GM12878 (cell line): ENCODE results near the gene ADAMTS13. TPM values are rescaled to one million over a fixed set of nuclear protein-coding genes. Genes with fewer than 3 reads are reported as not detected.

Experiments
- ATAC-seq: fragments of 200-7000 bp; cut with Tn5 transposase; 3 replicates; pipeline ENCODE4 v1.9.1; 2020; ENCODE audit warnings: mild to moderate bottlenecking, moderate library complexity
- BruUV-seq: library from RNA; stranded (reverse); fragments of 400-500 nt; replicated peaks from 2 replicates; lab custom pipeline; 2021; lab: Mats Ljungman, UMichigan
- CTCF ChIA-PET: fragments of 300-600 bp; sonication (Branson Sonifier 250); formaldehyde crosslinking; extraction: SDS; loops from one replicate; lab custom pipeline; 2021; ENCODE audit warnings: inconsistent platforms; lab: Yijun Ruan, JAX
- POLR2A ChIA-PET: fragments of 350-600 bp; formaldehyde crosslinking; extraction: SDS; loops from one replicate; lab custom pipeline; 2021; ENCODE audit warnings: inconsistent platforms; lab: Charles Lee
- RAD21 ChIA-PET: fragments of 300-600 bp; sonication (Branson Sonifier 250); formaldehyde crosslinking; loops from one replicate; lab custom pipeline; 2023; ENCODE audit warnings: antibody characterized with exemption; ENCODE audit not compliant: unreplicated experiment; lab: Charles Lee
- SMC1A ChIA-PET: fragments of 300-600 bp; sonication (Branson Sonifier 250); formaldehyde crosslinking; loops from one replicate; lab custom pipeline; 2023; ENCODE audit not compliant: unreplicated experiment, uncharacterized antibody; lab: Charles Lee
- DNase-seq: peaks from one replicate; pipeline ENCODE4 v3.0.0-alpha.2; 2011; ENCODE audit warnings: low read depth, low spot score
- FAIRE-seq: peaks from 3 replicates; lab custom pipeline; 2011; peaks lifted over from hg19 to GRCh38; lab: Jason Lieb, UNC
- H2AFZ ChIP-seq: 2 replicates; pipeline ENCODE4 v1.6.0; 2011; ENCODE audit warnings: low read depth, low read length, control low read depth; ENCODE audit not compliant: control insufficient read depth
- H3K27ac ChIP-seq: 2 replicates; pipeline ENCODE4 v1.5.1; 2011; ENCODE audit warnings: control low read depth; ENCODE audit not compliant: control insufficient read depth, insufficient read depth
- H3K27me3 ChIP-seq, 2 experiments: replicated peaks in 1 of 2; 2 replicates each; pipeline versions ENCODE4 v1.6.0 to v1.6.1; 2011; ENCODE audit warnings: low read length in 1 of 2; ENCODE audit not compliant: control insufficient read depth in 2 of 2, insufficient read depth in 2 of 2
- H3K36me3 ChIP-seq, 2 experiments: 2 replicates each; pipeline ENCODE4 v1.5.1; 2011; ENCODE audit warnings: low read length in 1 of 2; ENCODE audit not compliant: control insufficient read depth in 2 of 2, insufficient read depth in 2 of 2
- H3K4me1 ChIP-seq: 2 replicates; pipeline ENCODE4 v1.6.1; 2011; ENCODE audit warnings: mild to moderate bottlenecking, low read length, moderate library complexity, mixed read lengths; ENCODE audit not compliant: control insufficient read depth, insufficient read depth
- H3K4me2 ChIP-seq: 2 replicates; pipeline ENCODE4 v1.6.0; 2011; ENCODE audit warnings: control low read depth; ENCODE audit not compliant: control insufficient read depth, insufficient read depth
- H3K4me3 ChIP-seq: fragments of 200-600 bp; sonication (generic); 2 replicates; pipeline ENCODE4 v1.5.1; 2016
- H3K79me2 ChIP-seq: 2 replicates; pipeline ENCODE4 v1.6.0; 2011; ENCODE audit warnings: low read length; ENCODE audit not compliant: control insufficient read depth, insufficient read depth
- H3K9ac ChIP-seq: 2 replicates; pipeline ENCODE4 v1.8.0; 2011; ENCODE audit warnings: low read length, control low read depth, mixed read lengths; ENCODE audit not compliant: control insufficient read depth, insufficient read depth
- H3K9me3 ChIP-seq: replicated peaks from 3 replicates; pipeline ENCODE4 v1.5.1; 2011; ENCODE audit warnings: mild to moderate bottlenecking, low read length; ENCODE audit not compliant: control insufficient read depth, insufficient read depth
- H4K20me1 ChIP-seq: 2 replicates; pipeline ENCODE4 v1.6.0; 2011; ENCODE audit not compliant: control insufficient read depth, insufficient read depth
- ATF2 ChIP-seq: IDR thresholded peaks from 2 replicates; pipeline ENCODE4 v1.6.1; 2012; ENCODE audit warnings: low read length, inconsistent platforms
- E2F4 ChIP-seq: IDR thresholded peaks from 2 replicates; pipeline ENCODE4 v1.6.1; 2012; ENCODE audit warnings: low read depth, low read length, improper control_type of control experiment
- EGR1 ChIP-seq, 2 experiments: IDR thresholded peaks; 1 replicate in 1 of 2; 2 replicates in 1 of 2; pipeline ENCODE4 v1.6.1; 2011 to 2012; ENCODE audit warnings: low read depth in 2 of 2, low read length in 2 of 2, borderline replicate concordance in 1 of 2, mild to moderate bottlenecking in 1 of 2, moderate library complexity in 1 of 2
- HDAC2 ChIP-seq: fragments of 200-600 bp; sonication (generic); IDR thresholded peaks from 2 replicates; pipeline ENCODE4 v1.6.1; 2017
- NFXL1 ChIP-seq: fragments of 450-650 bp; IDR thresholded peaks from 2 replicates; pipeline ENCODE4 v1.6.1; 2017; ENCODE audit warnings: antibody characterized with exemption, mild to moderate bottlenecking, borderline replicate concordance
- POLR2AphosphoS5 ChIP-seq: IDR thresholded peaks from 2 replicates; pipeline ENCODE4 v1.6.1; 2011; ENCODE audit warnings: mild to moderate bottlenecking, low read length, inconsistent platforms
- SIX5 ChIP-seq: IDR thresholded peaks from 2 replicates; pipeline ENCODE4 v1.6.1; 2011; ENCODE audit warnings: mild to moderate bottlenecking, low read depth, low read length, moderate library complexity; ENCODE audit not compliant: severe bottlenecking
- STAT3 ChIP-seq: IDR thresholded peaks from 2 replicates; pipeline ENCODE4 v1.6.1; 2011; ENCODE audit warnings: low read depth, low read length, improper control_type of control experiment
- TARDBP ChIP-seq: IDR thresholded peaks from 2 replicates; pipeline ENCODE4 v1.6.1; 2016; ENCODE audit warnings: borderline replicate concordance
- TCF12 ChIP-seq: IDR thresholded peaks from 2 replicates; pipeline ENCODE4 v1.6.1; 2011; ENCODE audit warnings: low read depth, mild to moderate bottlenecking, low read length
- YBX1 ChIP-seq: fragments of 450-650 bp; IDR thresholded peaks from 2 replicates; pipeline ENCODE4 v1.6.1; 2016; ENCODE audit warnings: antibody characterized with exemption
- YY1 ChIP-seq: IDR thresholded peaks from 2 replicates; pipeline ENCODE4 v1.6.1; 2011; ENCODE audit warnings: low read depth, mild to moderate bottlenecking, low read length
- ZNF217 ChIP-seq: fragments of 450-650 bp; IDR thresholded peaks from 2 replicates; pipeline ENCODE4 v1.6.1; 2017; ENCODE audit warnings: antibody characterized with exemption, mild to moderate bottlenecking
- ZNF622 ChIP-seq: fragments of 450-650 bp; IDR thresholded peaks from 2 replicates; pipeline ENCODE4 v1.6.1; 2017; ENCODE audit warnings: mild to moderate bottlenecking, inconsistent platforms
- ZZZ3 ChIP-seq: IDR thresholded peaks from 2 replicates; pipeline ENCODE4 v1.6.1; 2011; ENCODE audit warnings: low read depth; ENCODE audit not compliant: control insufficient read depth, insufficient read length
- WGBS: methylation state at CpG from one replicate; pipeline ENCODE4 v1.1.6; 2016; ENCODE audit warnings: low lambda C conversion rate; ENCODE audit not compliant: insufficient replicate concordance, insufficient coverage; ENCODE audit errors: missing lambda C conversion rate; 5-methylcytosine and 5-hydroxymethylcytosine counted together
- in situ Hi-C: fragments of 300-500 bp; cut with MboI; formaldehyde crosslinking; loops from 9 replicates; pipeline ENCODE4 v1.14.3; 2018; ENCODE audit warnings: mixed read lengths
- intact Hi-C: fragments of 100-400 bp; cut with micrococcal nuclease; formaldehyde crosslinking; loops from one replicate; pipeline ENCODE4 v1.14.2; 2022; ENCODE audit not compliant: unreplicated experiment
- polyA plus RNA-seq, 11 experiments: library from polyadenylated mRNA; depleted of rRNA in 4 of 11; unstranded in 6 of 11; stranded (reverse) in 5 of 11; fragments of >200 nt; fragmentation: Nextera tagmentation in 4 of 11; fragmentation: Illumina TruSeq in 1 of 11; extraction: Ambion mirVana in 4 of 11; extraction: Trizol in 1 of 11; gene quantifications; 1 replicate in 1 of 11; 2 replicates in 10 of 11; pipeline versions ENCODE4 v1.2.1 to v1.2.3, GENCODE V29; 2011 to 2016; ENCODE audit warnings: inconsistent platforms in 2 of 11, missing spikeins in 2 of 11, low read depth in 1 of 11
- total RNA-seq, 4 experiments: library from RNA; depleted of rRNA in 3 of 4; stranded (reverse); fragments of >200 nt in 3 of 4; fragmentation: Illumina TruSeq in 1 of 4; extraction: Trizol in 1 of 4; gene quantifications; 2 replicates each; pipeline versions ENCODE4 v1.2.1 to v1.2.3, GENCODE V29; 2013 to 2021
- TF ChIP-seq, protein P1 (sequence below): fragments of 450-650 bp; conservative IDR thresholded peaks from 2 replicates; pipeline ENCODE4 v1.6.1; 2017; ENCODE audit warnings: mild to moderate bottlenecking, moderate library complexity

The ADAMTS13 gene
- total and polyA plus RNA-seq, 10 of the 15 experiments (the other 5 are each of a cell fraction or from before 2014, with no cell fraction given), result 0.08 to 2.4 (median 0.28) TPM

- ChIA-PET CTCF (no interaction called here), SMC1A (no interaction called here), POLR2A (no interaction called here), RAD21 (no interaction called here)
- peaks cover 4% of the 10 kb centered on the region; the same call in 1 of the 2 replicates for H3K4me1 ChIP-seq
- H3K9ac ChIP-seq, result no peak overlapping the region
- FAIRE-seq (no peak), ATAC-seq (no peak), DNase-seq (no peak)
- peaks cover 0 to 2% of the 10 kb centered on the region in 2 experiments; a peak in 2 of 4 replicates for H3K27me3 ChIP-seq
- BruUV-seq, result no TSS peak
- H3K4me3 ChIP-seq, result no peak overlapping the region
- H3K9me3 ChIP-seq, result no peaks in the 10 kb centered on the region
- WGBS, result 61% methylated on average over 12 of the region's 15 CpGs
- intact Hi-C loops (no loop called here), in situ Hi-C loops (no loop called here)
- H3K27ac ChIP-seq, result no peak overlapping the region
- H3K36me3 ChIP-seq, result no peaks in the 10 kb centered on the region
- H3K4me2 ChIP-seq, result no peak overlapping the region
- H4K20me1 ChIP-seq, result no peaks in the 10 kb centered on the region
- TF ChIP-seq STAT3, result no peak
- TF ChIP-seq TCF12, result no peak
- TF ChIP-seq ATF2, result no peak
- no peak for TF ChIP-seq ZNF622
- no peak for TF ChIP-seq POLR2AphosphoS5
- TF ChIP-seq HDAC2, result no peak
- no peak for TF ChIP-seq TARDBP
- TF ChIP-seq, protein P1, sequence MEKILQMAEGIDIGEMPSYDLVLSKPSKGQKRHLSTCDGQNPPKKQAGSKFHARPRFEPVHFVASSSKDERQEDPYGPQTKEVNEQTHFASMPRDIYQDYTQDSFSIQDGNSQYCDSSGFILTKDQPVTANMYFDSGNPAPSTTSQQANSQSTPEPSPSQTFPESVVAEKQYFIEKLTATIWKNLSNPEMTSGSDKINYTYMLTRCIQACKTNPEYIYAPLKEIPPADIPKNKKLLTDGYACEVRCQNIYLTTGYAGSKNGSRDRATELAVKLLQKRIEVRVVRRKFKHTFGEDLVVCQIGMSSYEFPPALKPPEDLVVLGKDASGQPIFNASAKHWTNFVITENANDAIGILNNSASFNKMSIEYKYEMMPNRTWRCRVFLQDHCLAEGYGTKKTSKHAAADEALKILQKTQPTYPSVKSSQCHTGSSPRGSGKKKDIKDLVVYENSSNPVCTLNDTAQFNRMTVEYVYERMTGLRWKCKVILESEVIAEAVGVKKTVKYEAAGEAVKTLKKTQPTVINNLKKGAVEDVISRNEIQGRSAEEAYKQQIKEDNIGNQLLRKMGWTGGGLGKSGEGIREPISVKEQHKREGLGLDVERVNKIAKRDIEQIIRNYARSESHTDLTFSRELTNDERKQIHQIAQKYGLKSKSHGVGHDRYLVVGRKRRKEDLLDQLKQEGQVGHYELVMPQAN, result no peak
- TF ChIP-seq EGR1 (IDR thresholded peaks at IDR 0.05; ENCODE audit: borderline replicate concordance in 1 of 2, low read depth in 2 of 2, low read length in 2 of 2), result no peak
- TF ChIP-seq YBX1, result no peak
- TF ChIP-seq NFXL1, result no peak
- no peak for TF ChIP-seq ZNF217
- TF ChIP-seq ZZZ3, result no peak
- TF ChIP-seq YY1, result no peak
- TF ChIP-seq E2F4, result no peak
- no peak for TF ChIP-seq SIX5
- no peak overlapping the region for H2AFZ ChIP-seq
- no peaks in the 10 kb centered on the region for H3K79me2 ChIP-seq
Observed at GRCh38 chr9:133443248-133443647, 21.1 kb downstream of the ADAMTS13 start.
